HL-60/S4 treated with retinoic acid at 250 ng/mL for 4 days and 3 days (cell line): ENCODE results near the gene MTOR.
"Not testable (repeated sequence)": the region's sequence is repeated elsewhere in the genome, so short reads cannot be mapped to it uniquely, and the experiment has no call there.

Source experiments
- in situ Hi-C: fragments of 300-500 bp; cut with MboI; formaldehyde crosslinking; loops from 2 replicates; pipeline ENCODE4 v1.7.0; 2022; ENCODE audit warnings: low sequenced_read_pairs

Gene MTOR

DNA sequence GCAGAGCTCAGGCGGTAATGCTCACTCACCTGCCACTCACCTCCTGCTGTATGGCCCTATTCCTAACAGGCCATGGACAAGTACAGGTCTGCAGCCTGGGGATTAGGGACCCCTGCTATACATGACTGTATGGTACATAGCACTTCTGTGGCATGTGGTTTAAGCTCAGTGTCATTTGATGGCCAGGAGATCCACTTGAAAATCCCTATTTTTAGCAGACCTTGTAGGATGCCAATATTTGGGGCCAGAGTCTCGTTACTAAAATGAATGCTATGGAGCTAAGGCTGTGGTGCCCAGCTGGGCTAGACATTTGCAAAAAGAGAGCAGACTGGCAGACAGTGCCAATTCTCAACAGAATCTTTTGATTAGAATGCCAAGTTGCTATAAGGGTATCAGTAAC, 74.9 kb downstream of the MTOR start:
- in situ Hi-C loops, result no loop called here

DNA sequence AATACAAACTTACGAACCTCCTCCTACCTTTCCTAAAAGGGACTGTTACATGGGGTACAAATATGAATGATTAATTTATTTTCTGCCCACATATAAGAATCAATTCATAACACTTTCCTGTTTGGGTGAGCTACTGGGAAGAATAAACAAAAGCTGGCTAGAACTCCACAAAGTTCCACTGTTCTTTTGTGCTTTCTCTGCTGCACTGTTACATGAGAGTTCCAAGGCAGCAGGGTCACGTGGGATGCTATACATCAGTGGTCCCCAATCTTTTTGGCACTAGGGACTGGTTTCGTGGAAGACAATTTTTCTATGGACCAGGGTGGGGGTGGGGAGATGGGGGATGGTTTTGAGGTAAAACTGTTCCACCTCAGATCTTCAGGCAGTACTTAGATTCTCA, 75.4 kb downstream of the MTOR start:
- in situ Hi-C loops, result no loop called here

DNA sequence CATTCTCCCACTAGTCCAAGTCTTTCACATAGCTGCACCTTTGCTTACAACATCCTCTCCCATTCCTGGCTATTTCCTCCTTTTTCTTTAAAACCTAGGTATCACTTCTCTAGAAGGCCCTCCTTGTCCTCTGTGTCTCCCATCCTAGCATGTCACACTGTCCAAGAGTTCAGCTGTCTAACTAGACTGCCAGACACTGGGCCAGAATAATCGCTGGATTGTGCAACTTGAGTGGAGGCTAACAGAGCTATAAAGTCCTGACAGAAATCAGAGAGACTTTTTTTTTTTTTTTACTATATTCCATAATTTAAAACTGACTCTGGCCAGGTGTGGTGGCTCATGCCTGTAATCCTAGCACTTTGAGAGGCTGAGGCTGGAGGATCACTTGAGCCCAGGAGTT, 77.4 kb downstream of the MTOR start:
- in situ Hi-C loops, result no loop called here

DNA sequence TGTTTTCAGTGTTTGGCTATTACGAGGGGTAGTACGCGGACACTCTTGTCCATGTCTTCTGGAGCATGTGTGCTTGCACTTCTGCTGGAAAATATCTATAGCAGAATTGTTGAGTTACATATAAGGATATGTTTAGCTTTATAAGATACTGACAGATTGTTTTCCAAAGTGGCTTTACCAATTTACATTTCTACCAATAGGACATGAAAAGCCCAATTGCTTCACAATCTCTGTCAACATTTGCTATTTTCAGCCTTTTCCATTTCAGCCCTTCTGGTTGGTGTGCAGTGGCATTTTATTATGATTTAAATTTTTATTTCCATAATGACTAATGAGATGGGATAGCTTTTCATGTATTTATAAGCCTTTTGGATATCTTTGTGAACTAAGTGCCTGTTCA, 79.5 kb downstream of the MTOR start:
- in situ Hi-C loops, result no loop called here

DNA sequence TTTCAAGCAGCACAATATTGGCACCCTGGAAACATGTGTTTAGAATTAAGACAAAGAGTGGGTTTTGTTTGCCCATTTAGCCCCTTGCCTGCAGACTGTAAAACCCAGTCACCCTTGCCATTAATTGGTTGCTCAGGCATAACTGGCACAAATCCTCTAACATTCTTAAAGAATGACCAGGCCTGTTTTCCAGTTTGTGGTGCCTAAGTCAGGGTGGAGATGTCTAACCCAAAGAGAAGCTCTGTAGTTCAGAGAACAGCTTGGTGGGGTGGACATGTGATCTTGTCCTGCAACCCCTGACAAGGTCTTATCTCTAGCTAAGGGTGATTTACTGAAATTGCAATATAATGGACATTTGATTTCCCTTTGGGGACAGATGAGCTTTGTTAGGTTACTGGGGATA, 82.0 kb downstream of the MTOR start:
- in situ Hi-C loops, result no loop called here

DNA sequence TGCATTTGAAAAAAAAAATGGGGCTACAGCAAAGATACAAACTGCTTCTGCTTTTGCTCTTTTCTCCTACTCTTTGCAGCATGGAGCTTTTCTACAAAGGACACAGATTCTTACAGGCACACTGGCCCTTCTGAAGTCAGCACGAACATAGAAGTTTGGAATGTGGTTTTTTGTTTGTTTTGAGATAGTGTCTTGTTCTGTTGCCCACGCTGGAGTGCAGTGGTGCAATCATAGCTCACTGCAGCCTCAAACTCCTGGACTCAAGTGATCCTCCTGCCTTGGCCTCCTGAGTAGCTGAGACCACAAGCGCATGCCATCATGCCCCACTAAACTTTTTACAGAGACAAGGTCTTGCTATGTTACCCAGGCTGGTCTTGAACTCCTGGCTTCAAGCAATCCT, 82.6 kb downstream of the MTOR start:
- in situ Hi-C loops, result not testable (repeated sequence)

DNA sequence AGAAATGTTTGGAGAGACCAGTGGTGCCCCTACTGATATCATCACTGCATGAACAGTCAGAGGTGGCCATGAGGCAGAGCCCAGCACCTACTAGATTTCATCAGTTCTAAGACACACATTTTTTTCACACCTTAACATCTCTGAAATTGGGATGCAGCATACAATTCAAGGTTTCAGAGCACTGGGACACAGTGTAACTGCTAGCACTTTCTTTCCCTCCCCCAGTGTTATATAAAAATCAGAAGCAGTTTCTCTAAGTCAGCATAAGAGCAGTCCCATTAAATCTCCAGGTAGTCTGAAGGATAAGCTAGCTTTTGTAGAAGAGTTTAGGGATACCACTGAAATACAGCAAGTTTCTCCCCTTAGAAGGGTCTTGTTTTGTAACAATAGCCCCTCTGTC, 83.2 kb downstream of the MTOR start:
- in situ Hi-C loops, result no loop called here

DNA sequence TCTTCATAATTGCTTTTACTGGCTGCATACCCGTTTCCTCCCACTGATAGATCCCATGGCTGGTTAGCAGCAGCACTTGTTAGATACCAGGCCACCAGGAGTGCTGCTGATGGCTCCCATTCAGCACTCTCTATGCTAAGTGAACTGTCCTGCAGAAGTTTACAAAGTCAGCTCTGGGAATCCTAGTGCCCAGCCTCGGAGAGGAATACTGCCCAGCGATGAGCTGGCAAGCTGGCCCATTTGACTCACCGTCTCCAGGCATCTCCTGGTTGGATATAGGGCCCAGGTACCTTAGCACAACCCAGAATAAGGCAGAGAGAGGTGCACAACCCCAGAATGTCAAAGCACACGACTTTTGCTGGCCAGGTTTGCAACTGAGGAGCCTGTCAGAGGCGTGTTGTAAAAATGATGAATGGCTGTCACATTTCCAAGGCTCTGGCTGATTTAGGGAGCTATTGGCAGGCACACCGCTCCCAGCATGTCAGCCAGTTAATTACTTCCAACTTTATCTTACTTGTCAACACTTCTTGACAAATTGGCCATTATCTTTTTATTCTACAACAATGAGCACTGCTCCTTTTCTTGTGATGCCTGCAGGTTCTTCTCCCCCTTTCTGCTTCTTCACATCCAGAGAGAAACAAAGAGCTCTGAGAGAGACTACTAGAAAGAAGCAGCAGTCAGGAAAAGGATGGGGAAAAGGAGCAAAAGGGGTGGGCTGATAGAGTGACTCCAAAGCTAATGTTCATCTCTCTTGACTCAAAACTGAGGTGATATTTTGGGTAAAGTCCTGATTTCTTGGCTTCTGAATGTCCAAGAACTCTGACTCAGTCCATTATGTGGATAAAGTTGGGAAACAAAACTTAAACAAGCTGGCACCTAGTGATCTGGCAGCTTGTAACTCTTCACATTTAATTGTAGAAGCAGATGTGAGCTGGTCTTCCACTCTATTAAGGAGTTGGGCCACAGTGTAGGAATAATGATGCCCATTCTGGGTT, 84.0 kb downstream of the MTOR start:
- in situ Hi-C loops, result no loop called here

DNA sequence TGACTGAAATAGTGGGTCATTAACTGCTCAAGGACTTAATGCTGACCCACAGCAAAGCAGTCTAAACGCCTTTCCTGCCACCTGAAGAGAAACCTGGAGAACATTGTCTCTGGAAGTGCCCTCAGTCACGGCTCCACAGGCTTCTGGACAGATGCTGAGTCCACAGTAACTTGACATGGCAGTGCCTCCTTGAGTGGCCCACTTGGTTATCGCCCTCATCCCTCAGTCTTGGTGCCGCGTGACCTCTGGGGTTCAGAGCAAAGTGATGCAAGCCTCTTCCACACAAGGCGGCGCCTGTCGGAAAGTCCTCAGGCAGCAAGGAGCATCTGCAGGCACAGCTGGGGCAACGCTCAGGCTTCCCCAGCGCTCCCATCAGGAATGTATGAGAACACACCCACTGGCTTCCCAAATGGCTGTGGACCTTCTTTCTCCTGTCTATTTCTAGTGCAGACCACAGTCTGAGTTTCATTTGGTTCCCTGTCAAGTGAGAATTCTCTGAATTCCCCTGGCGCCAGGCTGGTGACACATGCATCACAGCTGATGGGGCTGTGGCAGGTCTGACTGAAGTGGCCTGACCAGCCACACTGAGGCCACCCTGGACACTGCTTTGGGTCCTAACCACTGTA, 86.2 kb downstream of the MTOR start:
- in situ Hi-C loops, result no loop called here

DNA sequence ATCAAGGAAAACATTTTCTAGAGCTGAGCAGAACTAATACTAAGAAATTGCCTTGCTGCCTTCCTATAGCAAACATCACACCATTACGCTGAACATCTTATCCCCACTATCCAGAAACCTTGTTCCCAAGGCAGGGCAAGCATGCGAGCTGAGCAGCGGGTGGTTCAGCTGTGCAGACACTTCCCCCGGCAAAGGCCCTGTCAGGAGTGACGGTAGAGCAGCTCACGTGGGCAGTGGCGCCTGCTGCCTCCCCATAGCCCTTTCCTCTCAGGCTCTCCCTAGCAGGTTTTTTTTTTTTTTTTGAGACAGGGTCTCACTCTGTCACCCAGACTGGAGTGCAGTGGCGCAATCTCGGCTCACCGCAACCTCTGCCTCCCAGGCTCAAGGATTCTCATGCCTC, 86.9 kb downstream of the MTOR start:
- in situ Hi-C loops, result no loop called here

DNA sequence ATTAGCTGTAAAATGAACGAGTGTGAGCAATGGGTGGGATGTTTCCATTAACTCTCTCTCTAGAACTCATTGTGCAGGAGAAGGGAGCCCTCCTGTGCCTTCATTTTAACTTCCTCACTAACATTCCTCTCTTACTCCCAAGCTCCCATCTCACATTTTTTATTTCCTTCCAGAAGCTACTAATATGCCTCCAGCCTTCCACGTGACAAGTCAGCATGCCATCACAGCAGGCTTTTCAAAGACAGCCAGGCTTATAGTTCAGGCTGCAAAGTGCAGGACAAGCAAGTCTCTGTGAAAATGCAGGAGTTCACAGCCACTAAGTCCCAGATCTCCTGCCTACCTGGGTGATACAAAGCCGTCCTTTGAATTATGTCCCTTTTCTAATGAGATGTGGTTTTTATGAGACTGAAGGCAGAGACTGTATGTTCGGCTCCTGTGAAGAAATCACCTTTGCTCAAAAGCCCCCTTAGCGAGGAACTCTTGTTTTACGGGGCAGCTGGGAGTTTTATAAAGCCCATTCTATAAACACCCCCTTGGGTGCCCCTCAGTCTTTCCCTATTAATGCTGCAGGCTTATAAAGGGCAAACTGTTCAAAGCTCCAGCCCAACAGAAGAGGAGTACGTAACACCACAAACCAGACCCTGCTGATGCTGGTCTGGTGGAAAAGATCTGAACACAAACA, 87.9 kb downstream of the MTOR start:
- in situ Hi-C loops, result no loop called here

DNA sequence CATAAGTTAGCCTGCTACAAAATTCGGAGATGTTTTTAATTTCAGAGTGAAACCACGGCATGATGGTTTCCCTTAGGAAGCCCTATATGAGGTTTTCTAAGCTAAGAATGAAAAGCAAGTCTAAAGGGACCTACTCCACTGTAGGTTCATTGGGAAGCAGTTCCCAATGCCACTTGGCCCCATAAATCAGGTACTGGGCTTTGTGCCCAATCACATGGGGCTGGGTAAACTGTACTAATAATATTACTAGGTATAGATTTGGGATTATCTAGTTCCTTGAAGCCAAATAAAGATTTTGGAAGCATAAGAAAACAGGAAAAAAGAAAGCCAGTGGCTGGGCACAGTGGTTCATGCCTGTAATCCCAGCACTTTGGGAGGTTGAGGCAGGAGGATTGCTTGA, 92.2 kb downstream of the MTOR start:
- in situ Hi-C loops, result no loop called here

DNA sequence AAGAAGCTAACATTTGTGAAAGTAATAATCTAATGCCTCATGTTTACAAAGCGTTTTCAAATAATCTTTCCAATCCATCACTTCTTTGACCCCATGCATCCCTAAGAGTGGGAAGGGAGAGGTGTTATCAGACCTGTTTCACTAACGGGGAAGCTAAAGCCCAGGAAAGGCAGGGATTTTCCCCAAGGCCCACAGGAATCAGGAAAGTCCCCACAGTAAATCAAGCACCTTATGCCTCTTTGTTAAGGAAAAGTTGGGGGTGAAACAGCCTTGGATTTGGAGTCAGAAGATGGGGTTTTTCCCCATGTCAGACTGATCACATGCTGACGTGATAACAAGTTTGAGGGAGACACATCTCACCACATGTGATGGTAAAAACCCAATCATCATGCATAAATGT, 93.1 kb downstream of the MTOR start:
- in situ Hi-C loops, result no loop called here

DNA sequence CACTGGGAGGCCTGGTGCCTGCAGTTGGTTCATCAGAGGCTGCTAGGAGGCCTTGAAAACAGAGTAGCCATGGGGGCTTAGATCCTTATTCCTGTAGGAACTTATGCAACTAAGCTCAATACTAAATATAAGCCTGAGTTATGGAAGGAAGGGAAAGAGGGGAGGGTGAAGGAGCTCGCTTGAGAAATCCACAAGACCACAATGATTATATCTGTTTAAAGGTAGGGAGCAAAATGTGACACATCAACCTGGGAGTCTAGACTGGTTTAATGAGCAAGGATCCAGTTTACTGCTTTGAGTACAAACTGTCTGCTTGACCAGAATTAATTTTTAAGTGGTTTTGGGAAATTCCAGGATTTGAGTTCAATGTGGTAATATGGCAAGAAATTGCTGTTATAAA, 93.6 kb downstream of the MTOR start:
- in situ Hi-C loops, result no loop called here

DNA sequence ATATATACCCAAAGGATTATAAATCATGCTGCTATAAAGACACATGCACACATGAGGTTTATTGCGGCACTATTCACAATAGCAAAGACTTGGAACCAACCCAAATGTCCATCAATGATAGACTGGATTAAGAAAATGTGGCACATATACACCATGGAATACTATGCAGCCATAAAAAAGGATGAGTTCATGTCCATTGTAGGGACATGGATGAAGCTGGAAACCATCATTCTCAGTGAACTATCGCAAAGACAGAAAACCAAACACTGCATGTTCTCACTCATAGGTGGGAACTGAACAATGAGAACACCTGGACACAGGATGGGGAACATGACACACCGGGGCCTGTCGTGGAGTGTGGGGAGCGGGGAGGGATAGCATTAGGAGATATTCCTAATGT, 95.6 kb downstream of the MTOR start:
- in situ Hi-C loops, result not testable (repeated sequence)

DNA sequence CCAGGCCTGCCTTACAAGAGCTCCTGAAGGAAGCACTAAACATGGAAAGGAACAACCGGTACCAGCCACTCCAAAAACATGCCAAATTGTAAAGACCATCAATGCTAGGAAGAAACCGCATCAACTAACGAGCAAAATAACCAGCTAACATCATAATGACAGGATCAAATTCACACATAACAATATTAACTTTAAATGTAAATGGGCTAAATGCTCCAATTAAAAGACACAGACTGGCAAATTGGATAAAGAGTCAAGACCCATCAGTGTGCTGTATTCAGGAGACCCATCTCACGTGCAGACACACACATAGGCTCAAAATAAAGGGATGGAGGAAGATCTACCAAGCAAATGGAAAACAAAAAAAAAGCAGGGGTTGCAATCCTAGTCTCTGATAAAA, 99.6 kb downstream of the MTOR start:
- in situ Hi-C loops, result not testable (repeated sequence)

DNA sequence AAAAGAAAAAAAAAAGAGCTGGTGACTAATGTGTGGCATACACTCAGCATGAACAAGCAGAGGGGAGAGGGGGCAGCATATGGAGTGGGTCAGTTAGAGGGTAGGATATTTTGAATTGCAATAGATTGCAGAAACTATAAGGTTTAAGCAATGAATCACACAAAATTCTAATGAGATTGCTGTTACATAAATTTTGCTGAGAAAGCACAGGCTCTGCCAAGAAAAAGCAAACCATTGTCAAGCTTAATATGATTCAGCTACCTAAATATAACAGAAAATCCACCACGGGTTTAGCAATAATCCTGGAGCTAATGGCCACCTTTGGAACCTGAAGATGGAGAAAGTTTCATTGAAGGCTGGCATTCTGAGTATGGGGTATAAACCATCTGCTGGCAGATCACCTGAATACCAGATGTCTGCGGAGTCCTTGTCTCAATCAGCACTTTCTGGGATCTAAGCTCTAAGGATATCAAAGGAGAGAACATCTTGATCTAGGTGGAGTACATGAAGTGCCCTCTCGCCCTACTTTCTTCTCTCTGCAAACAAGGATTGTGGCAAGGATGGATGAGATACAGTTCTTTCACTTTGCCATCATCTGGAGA, 103.5 kb downstream of the MTOR start:
- in situ Hi-C loops, result no loop called here

DNA sequence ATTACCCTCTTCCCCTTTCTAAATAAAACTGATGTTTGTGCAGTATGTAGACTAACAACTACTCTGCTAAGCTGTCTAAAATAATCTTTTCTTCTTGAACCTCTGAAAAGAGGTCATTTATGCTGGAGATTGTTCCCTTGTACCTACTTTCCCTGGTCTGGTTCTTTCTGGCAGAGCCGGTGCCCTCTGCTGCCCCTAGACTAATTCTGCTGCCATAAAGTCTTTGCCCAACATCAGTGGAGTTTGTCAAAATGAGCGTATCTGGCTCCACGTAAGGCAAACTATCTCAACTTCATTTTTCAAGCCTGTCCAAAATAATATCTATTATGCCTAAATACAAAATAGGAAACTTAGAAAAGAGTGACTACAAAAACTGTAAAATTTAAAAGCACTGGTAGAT, 104.1 kb downstream of the MTOR start:
- in situ Hi-C loops, result no loop called here

DNA sequence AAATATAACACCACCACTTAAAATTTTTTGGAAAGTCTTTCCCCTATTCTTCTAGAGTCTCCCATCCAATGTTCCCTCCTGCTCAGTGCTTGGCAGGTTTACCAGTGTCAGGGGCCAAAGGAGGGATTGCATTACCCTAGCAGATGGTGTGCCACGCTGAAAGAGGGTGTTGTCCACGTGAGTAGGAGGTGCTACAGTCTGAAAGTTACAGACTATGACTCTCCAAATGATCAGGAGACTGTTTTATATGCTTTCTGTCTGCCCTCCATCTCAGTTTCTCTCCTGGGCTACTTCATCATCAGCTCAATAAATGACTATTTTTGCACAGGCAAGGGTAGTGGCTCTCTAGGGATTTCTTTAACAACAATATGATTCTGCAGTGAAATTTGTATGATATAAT, 104.5 kb downstream of the MTOR start:
- in situ Hi-C loops, result no loop called here

DNA sequence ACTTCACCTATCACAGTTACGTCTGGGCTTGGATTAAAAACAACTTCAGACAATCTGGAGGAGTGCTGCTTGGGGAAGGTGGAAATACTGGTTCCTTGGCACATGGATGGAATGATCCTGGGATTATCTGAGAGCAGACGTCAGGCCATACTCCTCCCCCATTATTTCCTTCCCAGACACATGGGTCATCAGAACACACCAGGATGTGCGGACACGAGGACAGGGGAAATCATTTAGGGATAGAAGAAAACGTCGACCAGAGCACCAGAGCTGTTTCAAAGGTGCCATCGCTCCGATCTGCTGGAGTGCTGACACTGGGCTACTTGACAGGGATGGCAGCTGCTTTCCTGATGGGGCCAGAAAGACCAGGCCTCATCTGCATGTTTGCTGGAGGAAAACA, 105.0 kb downstream of the MTOR start:
- in situ Hi-C loops, result no loop called here

DNA sequence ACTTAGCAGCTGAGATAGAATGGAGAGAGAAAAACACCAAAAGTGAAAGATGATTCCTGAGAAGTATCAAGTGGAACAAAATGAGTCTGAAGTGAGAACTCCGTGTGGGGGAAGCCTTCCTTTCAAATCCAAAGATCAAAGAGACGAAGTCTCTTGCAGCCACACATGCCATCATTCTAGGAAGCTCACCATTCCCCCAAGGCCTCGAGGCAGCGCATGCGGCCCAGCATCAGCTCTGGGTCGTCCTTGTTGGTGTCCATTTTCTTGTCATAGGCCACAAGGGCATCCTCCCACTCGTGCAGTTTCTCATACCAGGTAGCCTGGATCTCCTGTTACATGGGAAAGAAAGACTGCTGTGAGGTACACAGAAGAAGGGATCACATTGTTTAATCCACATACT, 105.4 kb downstream of the MTOR start:
- in situ Hi-C loops, result no loop called here
